OCI-LY1 (cell line): Measurements from ENCODE around the gene CS.
"Not testable (repeated sequence)": the region's sequence is repeated elsewhere in the genome, so short reads cannot be mapped to it uniquely, and the experiment has no call there.

ENCODE experiments used
- H2AFZ ChIP-seq: fragments of 200-600 bp; sonication (generic), shearing (Covaris generic); 2 replicates; pipeline ENCODE4 v1.6.0; 2014; ENCODE audit warnings: antibody characterized with exemption, mild to moderate bottlenecking, low read length
- H3F3A ChIP-seq: fragments of 200-600 bp; sonication (generic), shearing (Covaris generic); 2 replicates; pipeline ENCODE4 v1.6.0; 2014; ENCODE audit warnings: mild to moderate bottlenecking, antibody characterized with exemption, low read length, moderate library complexity; ENCODE audit not compliant: insufficient read depth
- H3K27ac ChIP-seq: fragments of 200-600 bp; sonication (generic); 2 replicates; pipeline ENCODE4 v1.5.1; 2014; ENCODE audit warnings: low read length, mixed run types, mild to moderate bottlenecking, low read depth; ENCODE audit not compliant: poor library complexity, severe bottlenecking
- H3K27me3 ChIP-seq: fragments of 200-600 bp; sonication (generic); 2 replicates; pipeline ENCODE4 v1.6.0; 2014; ENCODE audit warnings: antibody characterized with exemption, mild to moderate bottlenecking, low read length, moderate library complexity; ENCODE audit not compliant: insufficient read depth
- H3K36me3 ChIP-seq: fragments of 200-600 bp; sonication (generic); 2 replicates; pipeline ENCODE4 v1.6.1; 2014; ENCODE audit warnings: mild to moderate bottlenecking, antibody characterized with exemption, low read length, moderate library complexity, mixed read lengths; ENCODE audit not compliant: insufficient read depth
- H3K4me1 ChIP-seq: fragments of 200-600 bp; sonication (generic); 2 replicates; pipeline ENCODE4 v1.5.1; 2014; ENCODE audit warnings: mild to moderate bottlenecking, low read length, moderate library complexity; ENCODE audit not compliant: insufficient read depth, severe bottlenecking
- H3K4me2 ChIP-seq: fragments of 200-600 bp; sonication (generic), shearing (Covaris generic); 2 replicates; pipeline ENCODE4 v1.6.1; 2014; ENCODE audit warnings: low read length
- H3K4me3 ChIP-seq: fragments of 200-600 bp; sonication (generic); 2 replicates; pipeline ENCODE4 v1.5.1; 2014; ENCODE audit warnings: low read length, low read depth, mild to moderate bottlenecking, mixed read lengths; ENCODE audit not compliant: poor library complexity, severe bottlenecking
- H3K79me2 ChIP-seq: fragments of 200-600 bp; shearing (Covaris generic); 2 replicates; pipeline ENCODE4 v1.6.1; 2016; ENCODE audit warnings: mixed run types, low read length, mixed read lengths; ENCODE audit not compliant: insufficient read depth
- H3K9ac ChIP-seq: fragments of 200-600 bp; sonication (generic), shearing (Covaris generic); 2 replicates; pipeline ENCODE4 v1.6.1; 2014; ENCODE audit warnings: mild to moderate bottlenecking, low read length, mixed read lengths
- H3K9me2 ChIP-seq: fragments of 200-600 bp; sonication (generic), shearing (Covaris generic); 2 replicates; pipeline ENCODE4 v1.6.1; 2014; ENCODE audit warnings: low read depth, mild to moderate bottlenecking, low read length, mixed read lengths
- H3K9me3 ChIP-seq: fragments of 200-600 bp; shearing (Covaris generic); 2 replicates; pipeline ENCODE4 v1.6.1; 2014; ENCODE audit warnings: low read length, mixed read lengths
- H4K20me1 ChIP-seq: fragments of 200-600 bp; sonication (generic), shearing (Covaris generic); 2 replicates; pipeline ENCODE4 v1.6.0; 2016; ENCODE audit warnings: mild to moderate bottlenecking, low read length; ENCODE audit not compliant: insufficient read depth
- EZH2 ChIP-seq: fragments of 200-600 bp; sonication (generic), shearing (Covaris generic); IDR thresholded peaks from 2 replicates; pipeline ENCODE4 v1.8.0; 2017; ENCODE audit warnings: borderline replicate concordance, mixed run types, mild to moderate bottlenecking, antibody characterized with exemption, low read length, moderate library complexity, mixed read lengths
- TF ChIP-seq, protein P1 (sequence below): fragments of 200-600 bp; sonication (generic), shearing (Covaris generic); IDR thresholded peaks from 2 replicates; pipeline ENCODE4 v1.5.1; 2017; ENCODE audit warnings: mild to moderate bottlenecking, antibody characterized with exemption, low read length, moderate library complexity, mixed read lengths

Gene CS

DNA sequence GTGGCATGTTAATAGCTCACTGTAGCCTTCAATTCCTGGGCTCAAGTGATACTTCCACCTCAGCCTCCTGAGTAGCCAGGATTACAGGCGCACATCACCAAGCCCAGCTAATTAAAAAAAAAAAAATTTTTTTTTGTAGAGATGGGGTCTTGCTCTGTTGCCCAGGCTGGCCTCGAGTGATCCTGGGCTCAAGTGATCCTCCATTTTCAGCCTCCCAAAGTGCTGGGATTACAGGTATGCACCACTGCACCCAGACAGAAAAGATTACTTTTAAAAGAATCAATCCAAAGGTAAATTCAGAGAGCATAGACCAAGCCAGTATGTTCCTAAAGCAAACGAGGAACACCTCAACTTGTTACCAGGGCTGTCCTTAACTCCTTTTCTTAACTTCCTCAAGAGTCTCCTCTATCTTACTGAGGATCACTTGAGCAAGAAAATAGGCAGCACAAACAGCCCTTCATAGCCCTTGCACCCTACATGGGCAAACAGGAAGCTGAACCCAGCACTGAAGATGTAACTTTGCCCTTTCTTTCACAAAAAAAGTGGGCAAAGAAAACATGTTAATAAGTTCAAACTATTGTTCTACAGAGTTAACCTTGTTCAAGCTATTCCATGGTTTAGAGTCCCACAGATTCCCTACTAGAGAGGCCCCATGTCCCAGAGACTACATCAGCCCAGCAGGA lies 11.3 kb downstream of the CS start:
- Histone ChIP-seq H3K9ac (no peak overlapping the region), H3K79me2 (peaks cover 49% of the 10 kb centered on the region), H3K9me3 (no peaks in the 10 kb centered on the region), H2AFZ (no peak overlapping the region), H3K4me1 (peaks cover 6% of the 10 kb centered on the region), H3K36me3 (peaks cover 78% of the 10 kb centered on the region), H3K27ac (no peak overlapping the region), H3K27me3 (no peaks in the 10 kb centered on the region), H3K4me3 (no peak overlapping the region), H3K4me2 (no peak overlapping the region), H3K9me2 (no peaks in the 10 kb centered on the region), H3F3A (no peaks in the 10 kb centered on the region), H4K20me1 (no peaks in the 10 kb centered on the region)
- TF ChIP-seq, protein P1, sequence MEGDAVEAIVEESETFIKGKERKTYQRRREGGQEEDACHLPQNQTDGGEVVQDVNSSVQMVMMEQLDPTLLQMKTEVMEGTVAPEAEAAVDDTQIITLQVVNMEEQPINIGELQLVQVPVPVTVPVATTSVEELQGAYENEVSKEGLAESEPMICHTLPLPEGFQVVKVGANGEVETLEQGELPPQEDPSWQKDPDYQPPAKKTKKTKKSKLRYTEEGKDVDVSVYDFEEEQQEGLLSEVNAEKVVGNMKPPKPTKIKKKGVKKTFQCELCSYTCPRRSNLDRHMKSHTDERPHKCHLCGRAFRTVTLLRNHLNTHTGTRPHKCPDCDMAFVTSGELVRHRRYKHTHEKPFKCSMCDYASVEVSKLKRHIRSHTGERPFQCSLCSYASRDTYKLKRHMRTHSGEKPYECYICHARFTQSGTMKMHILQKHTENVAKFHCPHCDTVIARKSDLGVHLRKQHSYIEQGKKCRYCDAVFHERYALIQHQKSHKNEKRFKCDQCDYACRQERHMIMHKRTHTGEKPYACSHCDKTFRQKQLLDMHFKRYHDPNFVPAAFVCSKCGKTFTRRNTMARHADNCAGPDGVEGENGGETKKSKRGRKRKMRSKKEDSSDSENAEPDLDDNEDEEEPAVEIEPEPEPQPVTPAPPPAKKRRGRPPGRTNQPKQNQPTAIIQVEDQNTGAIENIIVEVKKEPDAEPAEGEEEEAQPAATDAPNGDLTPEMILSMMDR: no peak
- TF ChIP-seq EZH2: no peak

DNA sequence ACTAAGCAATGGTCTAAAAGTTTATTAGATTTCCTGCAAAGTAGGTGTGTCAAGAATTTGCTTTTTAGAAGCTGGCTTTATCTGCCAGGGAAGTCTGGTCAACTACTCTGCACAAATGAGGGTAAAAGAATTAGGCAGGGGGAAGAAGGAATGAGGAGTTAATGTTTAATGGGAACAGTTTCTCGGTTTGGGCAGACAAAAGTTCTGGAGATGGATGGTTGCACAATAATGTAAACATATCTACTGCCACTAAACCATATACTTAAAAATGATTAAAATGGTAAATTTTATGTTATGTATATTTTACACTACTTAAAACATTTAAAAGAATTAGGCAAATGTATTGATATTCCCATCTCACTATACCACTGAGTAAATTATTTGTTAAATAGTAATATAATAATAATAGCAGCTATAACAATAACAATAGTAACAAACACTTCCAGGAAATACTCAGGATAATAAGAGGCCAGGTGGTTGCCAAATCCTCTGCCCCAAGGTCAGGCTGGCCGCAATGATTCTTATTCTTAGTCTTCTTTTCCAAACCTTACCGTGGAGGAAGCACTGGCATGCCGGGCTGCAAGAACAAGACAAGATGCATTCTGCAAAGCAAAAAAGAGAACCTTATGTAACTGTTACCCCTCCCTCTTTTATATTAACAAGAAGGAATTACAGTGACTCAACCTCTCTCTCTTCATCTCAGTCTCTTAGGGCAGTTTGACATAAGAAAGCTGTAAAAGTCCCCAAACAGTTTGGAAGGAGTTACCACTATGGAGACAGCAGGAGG lies 13.9 kb downstream of the CS start:
- Histone ChIP-seq H3F3A (no peaks in the 10 kb centered on the region), H3K9me2 (no peaks in the 10 kb centered on the region), H4K20me1 (no peaks in the 10 kb centered on the region), H3K36me3 (peaks cover 90% of the 10 kb centered on the region), H3K4me3 (no peak overlapping the region), H3K4me2 (no peak overlapping the region), H2AFZ (no peak overlapping the region), H3K27me3 (no peaks in the 10 kb centered on the region), H3K9me3 (no peaks in the 10 kb centered on the region), H3K27ac (no peak overlapping the region), H3K9ac (no peak overlapping the region), H3K79me2 (peaks cover 30% of the 10 kb centered on the region), H3K4me1 (no peaks in the 10 kb centered on the region)
- TF ChIP-seq, protein P1: no peak
- no peak for TF ChIP-seq EZH2

DNA sequence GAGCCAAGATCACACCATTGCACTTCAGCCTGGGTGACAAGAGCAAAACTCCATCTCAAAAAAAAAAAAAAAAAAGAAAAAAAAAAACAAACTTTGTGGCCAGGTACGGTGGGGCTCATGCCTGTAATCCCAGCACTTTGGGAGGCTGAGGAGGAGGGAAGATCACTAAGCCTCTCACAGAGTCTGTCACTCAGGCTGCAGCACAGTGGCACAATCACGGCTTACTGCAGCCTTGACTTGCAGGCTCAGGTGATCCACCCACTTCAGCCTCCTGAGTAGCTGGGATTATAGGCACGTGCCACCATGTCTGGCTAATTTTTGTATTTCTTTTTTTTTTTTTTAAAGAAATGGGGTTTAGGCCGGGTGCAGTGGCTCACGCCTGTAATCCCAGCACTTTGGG lies 15.9 kb downstream of the CS start:
- not testable (repeated sequence) for H3K9ac ChIP-seq, H2AFZ ChIP-seq, H3K27me3 ChIP-seq, H3K9me3 ChIP-seq, H3K4me3 ChIP-seq, H4K20me1 ChIP-seq, H3K4me1 ChIP-seq, H3K27ac ChIP-seq, H3K9me2 ChIP-seq, H3K4me2 ChIP-seq, H3F3A ChIP-seq
- Histone ChIP-seq H3K79me2 (peaks cover 14% of the 10 kb centered on the region), H3K36me3 (peaks cover 88% of the 10 kb centered on the region)
